IMR-90 (cell line): ENCODE measurements around the gene SLC25A33. TPM values are rescaled to one million over a fixed set of nuclear protein-coding genes. Genes with fewer than 3 reads are reported as not detected.

Source experiments
- ATAC-seq: fragments of 200-7000 bp; cut with Tn5 transposase; 2 replicates; pipeline ENCODE4 v1.9.1; 2020; ENCODE audit warnings: low read depth, mild to moderate bottlenecking, moderate library complexity
- BruUV-seq: library from RNA; stranded (reverse); fragments of 400-500 nt; replicated peaks from 2 replicates; lab custom pipeline; 2021; lab: Mats Ljungman, UMichigan
- CTCF ChIA-PET: fragments of 300-600 bp; formaldehyde crosslinking; extraction: SDS; loops from one replicate; lab custom pipeline; 2021; ENCODE audit warnings: antibody characterized with exemption; lab: Yijun Ruan, JAX
- POLR2A ChIA-PET: fragments of 300-600 bp; sonication (Branson Sonifier 250); formaldehyde crosslinking; loops from one replicate; lab custom pipeline; 2022; ENCODE audit warnings: antibody characterized with exemption; ENCODE audit not compliant: unreplicated experiment; lab: Charles Lee
- DNase-seq: peaks from one replicate; pipeline ENCODE4 v3.0.0; 2013
- H2AFZ ChIP-seq: replicated peaks from 2 replicates; pipeline ENCODE3; 2013; ENCODE audit warnings: low read length, mild to moderate bottlenecking; ENCODE audit not compliant: poor library complexity
- H2AK5ac ChIP-seq: 2 replicates; pipeline ENCODE4 v1.6.1; 2013; ENCODE audit warnings: low read depth, low read length, inconsistent platforms
- H2AK9ac ChIP-seq: replicated peaks from 2 replicates; pipeline ENCODE3; 2013; ENCODE audit warnings: mild to moderate bottlenecking, low read depth, low read length, moderate library complexity; ENCODE audit not compliant: poor library complexity
- H2BK120ac ChIP-seq: 2 replicates; pipeline ENCODE4 v1.6.1; 2013; ENCODE audit warnings: low read depth, low read length, inconsistent platforms
- H2BK15ac ChIP-seq: 3 replicates; pipeline ENCODE4 v1.6.1; 2013; ENCODE audit warnings: low read depth, low read length, inconsistent platforms
- H2BK20ac ChIP-seq: 2 replicates; pipeline ENCODE4 v1.6.1; 2013; ENCODE audit warnings: low read depth, mild to moderate bottlenecking, inconsistent platforms, low read length, moderate library complexity
- H2BK5ac ChIP-seq: 2 replicates; pipeline ENCODE4 v1.6.1; 2013; ENCODE audit warnings: mild to moderate bottlenecking, low read depth, low read length, inconsistent platforms; ENCODE audit not compliant: poor library complexity, severe bottlenecking
- H3K14ac ChIP-seq: replicated peaks from 2 replicates; pipeline ENCODE4 v1.6.1; 2013; ENCODE audit warnings: low read depth, low read length, inconsistent platforms
- H3K18ac ChIP-seq: 2 replicates; pipeline ENCODE4 v1.6.1; 2013; ENCODE audit warnings: low read depth, low read length, control low read depth
- H3K23ac ChIP-seq: 2 replicates; pipeline ENCODE4 v1.6.1; 2013; ENCODE audit warnings: low read depth, low read length, inconsistent platforms
- H3K27ac ChIP-seq: 2 replicates; pipeline ENCODE4 v1.5.1; 2013; ENCODE audit warnings: mild to moderate bottlenecking, control low read depth, low read length; ENCODE audit not compliant: insufficient read depth
- H3K27me3 ChIP-seq: 2 replicates; pipeline ENCODE4 v1.6.1; 2013; ENCODE audit warnings: low read length; ENCODE audit not compliant: control insufficient read depth, insufficient read depth
- H3K36me3 ChIP-seq: 2 replicates; pipeline ENCODE4 v1.6.1; 2013; ENCODE audit warnings: low read length, mixed read lengths; ENCODE audit not compliant: control insufficient read depth, insufficient read depth
- H3K4ac ChIP-seq: 2 replicates; pipeline ENCODE4 v1.6.1; 2013; ENCODE audit warnings: low read depth, low read length, inconsistent platforms
- H3K4me1 ChIP-seq: 2 replicates; pipeline ENCODE4 v1.6.1; 2013; ENCODE audit warnings: low read length, mixed read lengths; ENCODE audit not compliant: control insufficient read depth, insufficient read depth
- H3K4me2 ChIP-seq: 2 replicates; pipeline ENCODE4 v1.6.1; 2013; ENCODE audit warnings: low read depth, mild to moderate bottlenecking, control low read depth, low read length, moderate library complexity
- H3K4me3 ChIP-seq: 2 replicates; pipeline ENCODE4 v1.5.1; 2013; ENCODE audit warnings: low read depth, mild to moderate bottlenecking, control low read depth, low read length, moderate library complexity; ENCODE audit not compliant: insufficient read depth
- H3K56ac ChIP-seq: 2 replicates; pipeline ENCODE4 v1.6.1; 2013; ENCODE audit warnings: low read length, inconsistent platforms; ENCODE audit not compliant: insufficient read depth; ENCODE audit errors: extremely low read depth
- H3K79me1 ChIP-seq, 2 experiments: 2 replicates each; pipeline ENCODE4 v1.6.1; 2013; ENCODE audit warnings: low read length in 2 of 2, inconsistent platforms in 1 of 2, low read depth in 1 of 2
- H3K9ac ChIP-seq: 2 replicates; pipeline ENCODE4 v1.6.1; 2013; ENCODE audit warnings: low read depth, low read length, control low read depth
- H3K9me1 ChIP-seq: 2 replicates; pipeline ENCODE4 v1.6.1; 2013; ENCODE audit warnings: low read length, inconsistent platforms; ENCODE audit not compliant: insufficient read depth
- H3K9me3 ChIP-seq: 2 replicates; pipeline ENCODE4 v1.6.1; 2013; ENCODE audit warnings: low read length; ENCODE audit not compliant: control insufficient read depth, insufficient read depth
- H4K20me1 ChIP-seq: 2 replicates; pipeline ENCODE4 v1.6.1; 2013; ENCODE audit warnings: low read length, inconsistent platforms; ENCODE audit not compliant: insufficient read depth
- H4K5ac ChIP-seq: 2 replicates; pipeline ENCODE4 v1.6.1; 2013; ENCODE audit warnings: mild to moderate bottlenecking, low read depth, low read length, control low read depth
- H4K8ac ChIP-seq, 2 experiments: 2 replicates each; pipeline ENCODE4 v1.6.1; 2013; ENCODE audit warnings: low read depth in 2 of 2, low read length in 2 of 2, control low read depth in 1 of 2, inconsistent platforms in 1 of 2
- H4K91ac ChIP-seq: 2 replicates; pipeline ENCODE4 v1.6.1; 2013; ENCODE audit warnings: low read depth, low read length, inconsistent platforms; ENCODE audit not compliant: insufficient read depth
- BHLHE40 ChIP-seq: fragments of 150-350 bp; IDR thresholded peaks from 2 replicates; pipeline ENCODE4 v1.6.1; 2016; ENCODE audit warnings: mild to moderate bottlenecking, low read depth, low read length
- CEBPB ChIP-seq: IDR thresholded peaks from 2 replicates; pipeline ENCODE4 v1.6.1; 2012; ENCODE audit warnings: low read depth, low read length, improper control_type of control experiment
- CHD1 ChIP-seq: IDR thresholded peaks from 2 replicates; pipeline ENCODE4 v1.6.1; 2012; ENCODE audit warnings: low read depth, low read length, improper control_type of control experiment
- CTCF ChIP-seq: conservative IDR thresholded peaks from 2 replicates; pipeline ENCODE4 v1.5.1; 2012; ENCODE audit warnings: mild to moderate bottlenecking, low read depth, low read length, improper control_type of control experiment
- FOS ChIP-seq: fragments of 150-350 bp; IDR thresholded peaks from 2 replicates; pipeline ENCODE4 v1.6.1; 2016; ENCODE audit warnings: low read depth, low read length
- MAZ ChIP-seq: IDR thresholded peaks from 2 replicates; pipeline ENCODE4 v1.6.1; 2012; ENCODE audit warnings: low read depth, mild to moderate bottlenecking, low read length, improper control_type of control experiment, moderate library complexity, borderline replicate concordance
- MXI1 ChIP-seq: IDR thresholded peaks from 2 replicates; pipeline ENCODE4 v1.6.1; 2012; ENCODE audit warnings: low read depth, mild to moderate bottlenecking, low read length, moderate library complexity, borderline replicate concordance
- NFE2L2 ChIP-seq: fragments of 150-350 bp; IDR thresholded peaks from 2 replicates; pipeline ENCODE4 v1.6.1; 2016; ENCODE audit warnings: low read depth, mild to moderate bottlenecking, low read length
- POLR2A ChIP-seq: IDR thresholded peaks from 2 replicates; pipeline ENCODE4 v1.6.1; 2012; ENCODE audit warnings: mild to moderate bottlenecking, low read depth, low read length
- RCOR1 ChIP-seq: IDR thresholded peaks from 2 replicates; pipeline ENCODE4 v1.6.1; 2012; ENCODE audit warnings: mild to moderate bottlenecking, low read length, improper control_type of control experiment; ENCODE audit not compliant: insufficient replicate concordance
- RFX5 ChIP-seq: IDR thresholded peaks from 2 replicates; pipeline ENCODE4 v1.8.0; 2012; ENCODE audit warnings: low read depth, mild to moderate bottlenecking, low read length, moderate library complexity
- SMC3 ChIP-seq: fragments of 150-350 bp; IDR thresholded peaks from 2 replicates; pipeline ENCODE4 v1.6.1; 2016; ENCODE audit warnings: low read depth, mild to moderate bottlenecking, antibody characterized with exemption, low read length, moderate library complexity
- USF2 ChIP-seq: fragments of 150-350 bp; IDR thresholded peaks from 2 replicates; pipeline ENCODE4 v1.6.1; 2017; ENCODE audit warnings: mild to moderate bottlenecking, antibody characterized with exemption, low read length, low read depth
- WGBS, 2 experiments: methylation state at CpG; one replicate each; pipeline versions ENCODE4 v1.1.5 to v1.1.7; 2013; ENCODE audit warnings: missing lambda C conversion rate in 2 of 2; ENCODE audit not compliant: insufficient read length in 1 of 2; ENCODE audit errors: extremely low coverage in 2 of 2; 5-methylcytosine and 5-hydroxymethylcytosine counted together
- dilution Hi-C: fragments of 300-500 bp; cut with HindIII; formaldehyde crosslinking; loops from one replicate; pipeline ENCODE4 v1.14.3; 2018; ENCODE audit warnings: low sequenced_read_pairs; ENCODE audit not compliant: unreplicated experiment
- in situ Hi-C: fragments of 300-500 bp; cut with MboI; formaldehyde crosslinking; loops from 3 replicates; pipeline ENCODE4 v1.14.3; 2019; ENCODE audit warnings: low sequenced_read_pairs, inconsistent platforms, mixed read lengths
- intact Hi-C: fragments of 100-400 bp; cut with micrococcal nuclease; formaldehyde crosslinking; loops from 2 replicates; pipeline ENCODE4 v1.10.0; 2022
- polyA plus RNA-seq, 3 experiments: library from polyadenylated mRNA; depleted of rRNA; stranded (reverse); fragments of >200 nt; gene quantifications; 2 replicates each; pipeline ENCODE4 v1.2.3, GENCODE V29; 2012; ENCODE audit warnings: low replicate concordance in 1 of 3
- total RNA-seq: library from RNA; depleted of rRNA; stranded (reverse); fragments of >200 nt; gene quantifications from 2 replicates; pipeline ENCODE4 v1.2.3, GENCODE V29; 2012

Gene SLC25A33
- total and polyA plus RNA-seq, 2 of the 4 experiments (the other 2 are of a cell fraction), result 2.5 to 3.0 TPM

- dilution Hi-C loops (no loop called here), intact Hi-C loops (no loop called here), in situ Hi-C loops (no loop called here)
- H4K91ac ChIP-seq, result no peak overlapping the region
- H4K5ac ChIP-seq, result no peak overlapping the region
- H3K14ac ChIP-seq, result no peak overlapping the region
- no peaks in the 10 kb centered on the region; the same call in 1 of the 2 replicates for H3K4me1 ChIP-seq
- H2AFZ ChIP-seq, result no peak overlapping the region
- DNase-seq (no peak), ATAC-seq (no peak)
- H2BK15ac ChIP-seq, result no peak overlapping the region
- H3K4me2 ChIP-seq, result no peak overlapping the region
- TF ChIP-seq FOS (no peak), RFX5 (no peak), NFE2L2 (no peak), POLR2A (no peak), USF2 (no peak), CTCF (no peak), BHLHE40 (no peak), CEBPB (no peak), CHD1 (no peak), MXI1 (no peak), SMC3 (no peak), MAZ (no peak), RCOR1 (no peak)
- no peak overlapping the region for H3K23ac ChIP-seq
- ChIA-PET POLR2A (no interaction called here), CTCF (no interaction called here)
- peaks cover 10% of the 10 kb centered on the region; the same call in 1 of the 2 replicates for H3K9me1 ChIP-seq
- no peak overlapping the region for H3K4ac ChIP-seq
- no peak overlapping the region for H2BK120ac ChIP-seq
- no peak overlapping the region for H2BK5ac ChIP-seq
- H4K8ac ChIP-seq, result no peak overlapping the region
- H2BK20ac ChIP-seq, result no peak overlapping the region
- peaks cover 7% of the 10 kb centered on the region for H3K36me3 ChIP-seq
- H4K20me1 ChIP-seq, result peaks cover 40% of the 10 kb centered on the region
- H2AK5ac ChIP-seq, result no peak overlapping the region
- BruUV-seq, result no TSS peak
- H3K27me3 ChIP-seq, result no peaks in the 10 kb centered on the region
- no peaks in the 10 kb centered on the region for H3K9me3 ChIP-seq
- H3K4me3 ChIP-seq, result no peak overlapping the region
- no peak overlapping the region for H3K18ac ChIP-seq
- H3K27ac ChIP-seq, result no peak overlapping the region
- H3K9ac ChIP-seq, result no peak overlapping the region
- H3K56ac ChIP-seq, result no peak overlapping the region
- H2AK9ac ChIP-seq, result no peak overlapping the region
- peaks cover 9 to 54% of the 10 kb centered on the region in 2 experiments; a peak in 3 of 4 replicates for H3K79me1 ChIP-seq
- 100% methylated on average over 1 of the region's 1 CpG; no CpG with 5 or more reads in 1 of the 2 experiments for WGBS, 2 experiments
These were observed 12.7 kb downstream of the SLC25A33 start for GRCh38 chr1:9551984-9552383.
